ENCODE data around the gene CD300A. TPM values are rescaled to one million over a fixed set of nuclear protein-coding genes. Genes with fewer than 3 reads are reported as not detected.

Gene CD300A
- polyA plus RNA-seq, 2 donors: 1.3 to 1.6 TPM

GRCh38 chr17:74528491-74529199, 62.2 kb downstream of the CD300A start:
- Histone ChIP-seq H3K36me3 (ENCODE audit: control insufficient read depth in 2 of 2, insufficient read depth in 2 of 2, low read length in 1 of 2) (no peaks in the 10 kb centered on the region), H3K27me3 (ENCODE audit: control insufficient read depth in 1 of 2, insufficient read depth in 2 of 2, low read length in 2 of 2) (no peaks in the 10 kb centered on the region), H3K9me3 (ENCODE audit: control insufficient read depth in 2 of 2, insufficient read depth in 1 of 2, low read depth in 1 of 2, low read length in 1 of 2) (no peaks in the 10 kb centered on the region), H3K4me3 (ENCODE audit: low read depth in 1 of 2, low read length in 2 of 2) (no peak overlapping the region), H3K4me1 (ENCODE audit: control insufficient read depth in 2 of 2, insufficient read depth in 2 of 2, low read length in 1 of 2) (no peaks in the 10 kb centered on the region), H3K27ac (ENCODE audit: low read depth in 2 of 2, low read length in 1 of 2) (no peak overlapping the region)
- 80 to 82% methylated on average over 8 of the region's 8 CpGs for WGBS, 2 donors

- Histone ChIP-seq H3K9me3 (ENCODE audit: control insufficient read depth in 2 of 2, insufficient read depth in 1 of 2, low read depth in 1 of 2, low read length in 1 of 2) (no peaks in the 10 kb centered on the region), H3K36me3 (ENCODE audit: control insufficient read depth in 2 of 2, insufficient read depth in 2 of 2, low read length in 1 of 2) (no peaks in the 10 kb centered on the region), H3K27ac (ENCODE audit: low read depth in 2 of 2, low read length in 1 of 2) (no peak overlapping the region), H3K4me1 (ENCODE audit: control insufficient read depth in 2 of 2, insufficient read depth in 2 of 2, low read length in 1 of 2) (no peaks in the 10 kb centered on the region), H3K4me3 (ENCODE audit: low read depth in 1 of 2, low read length in 2 of 2) (no peak overlapping the region), H3K27me3 (ENCODE audit: control insufficient read depth in 1 of 2, insufficient read depth in 2 of 2, low read length in 2 of 2) (no peaks in the 10 kb centered on the region)
- WGBS, 2 donors: 76 to 82% methylated on average over 5 of the region's 5 CpGs
These were observed 62.8 kb downstream of the CD300A start for GRCh38 chr17:74529243-74529642.

- WGBS, 2 donors: 62 to 72% methylated on average over 5 of the region's 5 CpGs
These were observed 64.4 kb downstream of the CD300A start for GRCh38 chr17:74530831-74531150.

GRCh38 chr17:74531231-74531761, 64.9 kb downstream of the CD300A start, which contains the start of gene CD300LB:
Gene CD300LB (minus strand): TSS chr17:74531475. CDS start chr17:74531350, 125 bp downstream.
- H3K36me3 ChIP-seq (ENCODE audit: control insufficient read depth in 2 of 2, insufficient read depth in 2 of 2, low read length in 1 of 2): no peaks in the 10 kb centered on the region
- H3K4me1 ChIP-seq (ENCODE audit: control insufficient read depth in 2 of 2, insufficient read depth in 2 of 2, low read length in 1 of 2): no peaks in the 10 kb centered on the region
- H3K9me3 ChIP-seq (ENCODE audit: control insufficient read depth in 2 of 2, insufficient read depth in 1 of 2, low read depth in 1 of 2, low read length in 1 of 2): no peaks in the 10 kb centered on the region
- no peak within 1 kb of the TSS for H3K4me3 ChIP-seq (ENCODE audit: low read depth in 1 of 2, low read length in 2 of 2)
- H3K27me3 ChIP-seq (ENCODE audit: control insufficient read depth in 1 of 2, insufficient read depth in 2 of 2, low read length in 2 of 2): no peaks in the 10 kb centered on the region
- no peak within 1 kb of the TSS for H3K27ac ChIP-seq (ENCODE audit: low read depth in 2 of 2, low read length in 1 of 2)
- 58 to 63% methylated on average over 10 of the region's 10 CpGs for WGBS, 2 donors

More at GRCh38 chr17:74530831-74531150, 64.4 kb downstream of the CD300A start:
- no peaks in the 10 kb centered on the region for H3K4me1 ChIP-seq (ENCODE audit: control insufficient read depth in 2 of 2, insufficient read depth in 2 of 2, low read length in 1 of 2)
- H3K27ac ChIP-seq (ENCODE audit: low read depth in 2 of 2, low read length in 1 of 2): no peak overlapping the region
- no peak overlapping the region for H3K4me3 ChIP-seq (ENCODE audit: low read depth in 1 of 2, low read length in 2 of 2)
- H3K27me3 ChIP-seq (ENCODE audit: control insufficient read depth in 1 of 2, insufficient read depth in 2 of 2, low read length in 2 of 2): no peaks in the 10 kb centered on the region
- H3K9me3 ChIP-seq (ENCODE audit: control insufficient read depth in 2 of 2, insufficient read depth in 1 of 2, low read depth in 1 of 2, low read length in 1 of 2): no peaks in the 10 kb centered on the region
- no peaks in the 10 kb centered on the region for H3K36me3 ChIP-seq (ENCODE audit: control insufficient read depth in 2 of 2, insufficient read depth in 2 of 2, low read length in 1 of 2)

- no peak overlapping the region for H3K27ac ChIP-seq (ENCODE audit: low read depth in 2 of 2, low read length in 1 of 2)
- H3K36me3 ChIP-seq (ENCODE audit: control insufficient read depth in 2 of 2, insufficient read depth in 2 of 2, low read length in 1 of 2): no peaks in the 10 kb centered on the region
- H3K27me3 ChIP-seq (ENCODE audit: control insufficient read depth in 1 of 2, insufficient read depth in 2 of 2, low read length in 2 of 2): no peaks in the 10 kb centered on the region
- no peaks in the 10 kb centered on the region for H3K4me1 ChIP-seq (ENCODE audit: control insufficient read depth in 2 of 2, insufficient read depth in 2 of 2, low read length in 1 of 2)
- 60 to 61% methylated on average over 10 of the region's 10 CpGs for WGBS, 2 donors
- H3K4me3 ChIP-seq (ENCODE audit: low read depth in 1 of 2, low read length in 2 of 2): no peak overlapping the region
- H3K9me3 ChIP-seq (ENCODE audit: control insufficient read depth in 2 of 2, insufficient read depth in 1 of 2, low read depth in 1 of 2, low read length in 1 of 2): no peaks in the 10 kb centered on the region
These were observed 65.7 kb downstream of the CD300A start for GRCh38 chr17:74532115-74532514.

Other genes starting within 250 kb of the CD300A start
- gene DNAI2, start 192.4 kb upstream of the CD300A start, polyA plus RNA-seq: not detected
- under 1 TPM; 0.43 to 0.47 TPM for gene KIF19, start 140.4 kb upstream of the CD300A start, polyA plus RNA-seq
- not detected for gene BTBD17, start 104.8 kb upstream of the CD300A start, polyA plus RNA-seq
- under 1 TPM in 1 of 2 donors, not detected in 1; 0.09 TPM for gene GPR142, start 99.1 kb upstream of the CD300A start, polyA plus RNA-seq
- 1 to 10 TPM; 6.7 to 8.8 TPM for gene GPRC5C, start 34.5 kb upstream of the CD300A start, polyA plus RNA-seq
- gene CD300LB, start 64.8 kb downstream of the CD300A start, polyA plus RNA-seq: under 1 TPM; 0.06 to 0.11 TPM
- gene CD300C, start 79.5 kb downstream of the CD300A start, polyA plus RNA-seq: under 1 TPM; 0.04 to 0.14 TPM
- gene CD300H, start 100.9 kb downstream of the CD300A start, polyA plus RNA-seq: not detected
- gene CD300LD, start 125.6 kb downstream of the CD300A start, polyA plus RNA-seq: not detected
- gene CD300E, start 157.1 kb downstream of the CD300A start, polyA plus RNA-seq: under 1 TPM; 0.02 to 0.12 TPM
- under 1 TPM; 0.04 to 0.14 TPM for gene CD300LF, start 246.3 kb downstream of the CD300A start, polyA plus RNA-seq

Data from esophagus (tissue), 2 donors.